Activated T-cell treated with anti-CD3 and anti-CD28 coated beads for 24 hours (primary cell): ENCODE results near the gene ASB14.

Experiments
- DNase-seq: peaks from one replicate; pipeline ENCODE4 v3.0.0-alpha.2; 2020; ENCODE audit warnings: low read depth

Gene ASB14

DNA sequence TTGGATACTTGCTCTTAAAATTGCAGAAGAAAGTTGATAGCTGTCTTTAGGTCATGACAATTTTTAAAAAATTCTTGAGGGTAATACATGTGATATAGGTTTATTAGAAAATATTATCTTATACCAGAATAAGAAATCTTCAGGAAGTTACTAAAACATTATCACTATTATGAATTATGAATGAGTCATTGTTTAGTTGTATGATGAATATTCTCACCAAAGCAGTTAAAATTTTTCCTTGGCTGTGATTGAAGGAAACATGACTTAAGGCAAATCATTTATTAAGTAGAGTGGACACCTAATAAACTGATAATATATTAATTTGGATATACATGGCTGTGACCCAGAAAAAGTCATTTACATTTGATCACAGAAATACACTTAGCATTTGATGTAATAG, 34.8 kb downstream of the ASB14 start:
- DNase-seq: no peak

DNA sequence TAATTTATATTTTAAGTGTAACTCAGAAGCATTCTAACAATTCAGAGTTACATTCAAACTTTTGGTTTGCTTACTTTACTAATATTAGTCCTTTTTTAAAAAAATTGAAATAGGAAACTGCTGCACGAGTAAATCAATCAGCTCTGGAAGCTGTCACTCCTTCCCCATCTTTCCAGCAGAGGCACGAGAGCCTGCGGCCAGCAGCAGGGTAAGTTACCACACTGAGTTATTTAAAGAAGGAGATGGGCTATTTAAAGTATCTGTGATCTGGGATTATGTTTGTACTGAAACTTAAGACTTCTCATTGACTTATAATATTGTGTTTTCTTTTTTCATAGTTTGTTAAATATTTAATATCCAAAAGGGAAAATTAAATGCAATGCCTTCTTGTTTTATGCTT, 35.6 kb downstream of the ASB14 start:
- DNase-seq: no peak

DNA sequence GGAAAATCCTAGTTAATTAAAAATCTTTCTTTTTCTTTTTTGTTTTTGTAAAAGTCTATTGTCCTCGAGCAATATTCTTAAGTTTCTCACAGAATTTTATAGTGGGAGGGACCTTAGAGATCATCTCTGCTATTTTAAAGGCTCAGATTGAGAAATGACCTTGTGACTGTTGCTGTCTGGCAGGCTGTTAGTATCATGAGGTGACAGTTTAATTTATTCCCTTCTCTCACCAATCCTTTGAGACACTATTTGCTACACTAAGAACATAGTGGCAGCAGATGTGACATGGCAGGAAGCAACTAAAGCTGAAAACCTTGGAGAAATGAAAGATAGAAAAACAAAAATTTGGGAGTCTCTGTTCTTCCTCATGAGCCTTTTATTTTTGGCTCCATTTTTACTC, 40.1 kb downstream of the ASB14 start:
- DNase-seq: no peak

DNA sequence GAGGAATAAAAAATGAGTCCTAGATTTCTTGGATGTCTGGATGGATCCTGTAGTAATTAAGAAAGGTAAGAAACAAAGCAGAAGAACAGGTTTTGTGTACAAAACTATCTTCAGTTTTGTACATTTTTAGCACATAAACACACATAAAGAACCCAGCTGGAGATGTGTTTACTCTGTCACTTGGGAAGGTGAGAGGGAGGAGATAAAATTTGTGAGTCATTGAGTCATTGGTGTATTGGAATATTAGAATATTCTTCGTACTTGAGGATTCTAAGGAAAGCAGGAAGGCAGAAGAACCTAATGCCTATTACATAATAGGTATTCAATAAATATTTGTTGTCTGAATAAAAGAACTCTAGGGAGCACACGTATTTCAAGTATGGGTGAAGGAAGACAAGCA, 47.5 kb downstream of the ASB14 start:
- DNase-seq: no peak

DNA sequence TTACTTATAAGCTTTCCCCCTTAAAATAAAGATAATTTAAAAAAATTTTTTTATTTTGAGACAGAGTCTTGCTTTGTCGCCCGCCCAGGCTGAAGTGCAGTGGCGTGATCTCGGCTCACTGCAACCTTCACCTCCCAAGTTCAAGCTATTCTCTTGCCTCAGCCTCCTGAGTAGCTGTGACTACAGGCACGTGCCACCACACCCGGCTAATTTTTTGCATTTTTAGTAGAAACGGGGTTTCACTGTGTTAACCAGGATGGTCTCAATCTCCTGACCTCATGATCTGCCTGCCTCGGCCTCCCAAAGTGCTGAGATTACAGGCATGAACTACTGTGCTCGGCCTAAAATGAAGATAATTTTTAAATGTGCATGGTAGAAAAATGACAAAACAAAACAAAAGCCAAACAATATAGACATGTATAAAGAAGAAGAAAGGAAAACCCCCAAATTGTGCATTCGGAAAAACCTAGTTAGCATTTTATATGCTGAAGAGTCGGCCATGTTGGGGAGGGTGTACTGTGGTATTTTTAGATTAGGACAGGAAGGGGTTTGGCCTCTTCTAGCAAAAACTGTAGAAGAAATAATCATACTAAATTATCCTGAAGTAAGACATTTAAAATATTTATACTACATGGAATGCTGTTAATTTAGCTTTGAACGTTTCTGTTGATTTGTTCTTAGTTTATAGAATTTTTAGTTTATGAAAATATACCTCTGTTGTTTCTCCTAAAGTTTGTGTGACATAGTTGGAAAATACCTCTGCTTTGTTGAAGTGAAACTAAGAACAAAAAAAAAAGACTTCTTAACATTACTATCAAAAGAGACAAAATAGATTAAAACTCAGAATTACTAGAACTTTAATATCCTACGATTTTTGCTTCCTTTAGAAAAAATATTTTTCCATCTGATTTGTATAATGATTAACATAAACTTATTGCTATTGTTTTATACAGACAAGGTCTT, 57.6 kb downstream of the ASB14 start:
- DNase-seq: no peak

DNA sequence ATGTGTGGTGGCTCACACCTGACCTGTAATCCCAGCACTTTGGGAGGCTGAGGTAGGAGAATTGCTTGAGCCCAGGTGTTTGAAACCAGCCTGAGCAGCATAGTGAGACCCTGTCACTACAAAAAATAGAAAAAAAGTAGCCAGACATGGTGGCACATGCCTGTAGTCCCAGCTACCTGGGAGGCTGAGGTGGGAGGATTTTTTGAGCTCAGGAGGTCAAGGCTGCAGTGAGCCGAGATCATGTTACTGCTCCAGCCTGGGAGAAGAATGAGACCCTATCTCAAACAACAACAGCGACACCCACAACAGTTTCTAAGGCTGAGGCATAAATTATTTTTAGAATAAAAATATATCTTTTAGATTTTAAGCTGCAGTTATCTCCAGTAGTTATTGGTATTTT, 58.7 kb downstream of the ASB14 start:
- no peak for DNase-seq

DNA sequence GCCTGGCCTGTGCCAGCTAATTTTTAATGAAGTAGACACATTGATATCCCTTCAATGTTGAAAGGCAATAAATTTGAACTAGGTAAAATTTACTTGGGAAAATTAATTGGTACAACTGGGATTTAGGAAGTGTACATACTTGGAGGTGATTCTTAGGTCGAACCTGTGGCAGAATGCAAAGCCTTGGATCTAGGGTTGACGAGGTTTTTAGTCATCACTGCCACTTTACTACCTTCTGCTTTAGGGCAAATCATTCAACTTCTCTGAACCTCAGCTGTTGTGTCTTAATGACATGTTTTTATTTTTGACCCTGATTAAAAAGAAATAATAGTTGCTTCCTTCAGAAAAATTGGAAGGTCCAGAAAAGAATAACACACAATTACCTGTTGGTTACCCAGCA, 62.5 kb downstream of the ASB14 start:
- DNase-seq: no peak

DNA sequence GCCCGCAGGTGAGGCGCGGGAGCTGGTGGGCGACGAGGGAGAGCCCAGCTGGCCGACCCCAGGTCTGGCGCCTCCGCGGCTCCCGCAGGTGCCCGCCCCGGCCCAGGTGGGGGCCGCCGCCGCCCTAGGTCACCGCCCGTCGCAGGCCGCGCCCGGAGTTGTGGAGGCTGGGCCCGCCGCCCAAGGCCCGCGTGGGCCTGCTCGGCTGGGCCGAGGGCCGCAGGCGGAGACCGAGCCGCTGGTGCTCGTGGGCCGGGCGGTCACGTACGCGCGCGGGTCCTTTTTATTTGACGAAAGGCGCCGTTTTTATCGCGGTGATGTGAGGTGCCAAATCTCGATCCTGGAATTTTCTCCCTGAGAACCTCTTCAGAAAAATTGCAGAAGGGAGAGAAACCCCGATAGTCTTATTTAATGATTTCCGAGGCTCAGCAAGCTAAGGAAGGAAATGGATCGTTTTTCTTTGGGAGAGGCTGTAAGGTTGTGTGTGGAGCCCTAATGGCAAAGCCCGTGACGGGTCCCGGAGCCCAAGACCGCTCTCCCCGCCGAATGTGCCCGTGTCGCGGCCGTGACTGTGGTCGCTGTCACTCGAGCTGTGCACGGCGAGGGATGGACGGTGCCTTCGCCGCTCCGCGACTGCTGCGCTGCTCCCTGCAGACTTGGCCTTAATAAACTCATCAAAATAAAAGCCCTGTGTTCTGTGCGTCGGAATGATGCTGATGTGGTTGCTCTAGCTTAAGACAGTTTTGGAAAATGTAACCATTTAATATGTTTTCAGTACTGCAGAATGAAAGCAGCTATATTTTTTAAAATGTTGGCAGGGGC, 64.3 kb downstream of the ASB14 start:
- peak; percentile 30 for DNase-seq

DNA sequence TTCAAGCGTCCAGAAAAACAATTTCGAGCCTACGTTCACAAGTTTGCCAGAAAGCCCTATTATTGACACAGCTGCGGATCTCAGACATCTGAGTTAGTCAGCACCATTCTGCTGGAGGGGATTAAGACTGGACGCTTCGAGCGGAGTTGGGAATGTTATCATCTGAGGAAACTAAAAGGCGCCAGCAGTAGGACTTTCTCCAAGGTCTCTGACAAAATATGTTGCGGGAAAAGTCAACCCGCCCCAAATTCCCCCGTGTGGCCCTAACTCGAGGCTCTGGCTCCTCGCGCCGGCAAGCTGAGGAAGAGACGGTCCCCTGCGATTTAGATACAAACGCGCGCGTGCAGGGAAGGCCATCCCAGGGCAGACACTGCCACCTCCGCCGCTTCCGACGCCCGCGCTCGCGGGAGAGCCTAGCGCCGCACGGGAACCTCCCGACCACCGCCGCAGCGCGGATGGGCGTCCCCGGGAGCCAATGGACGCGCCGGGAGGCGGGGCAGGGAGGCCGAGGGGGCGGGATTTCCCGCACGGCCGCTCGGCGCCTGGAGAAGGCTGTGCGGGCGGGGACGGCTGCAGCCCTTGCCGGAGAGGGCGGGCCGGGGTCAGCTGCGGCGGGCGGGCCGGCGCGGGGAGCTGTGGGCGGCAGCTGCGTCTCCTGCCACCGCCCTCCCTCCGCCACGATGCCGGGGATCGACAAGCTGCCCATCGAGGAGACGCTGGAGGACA, 65.1 kb downstream of the ASB14 start, which contains the start of gene APPL1:
Gene APPL1 (plus strand): TSS at position 526 of the 726 bp plus-strand sequence. CDS start 155 bp downstream, at position 681.
- peak; percentile 88 for DNase-seq

DNA sequence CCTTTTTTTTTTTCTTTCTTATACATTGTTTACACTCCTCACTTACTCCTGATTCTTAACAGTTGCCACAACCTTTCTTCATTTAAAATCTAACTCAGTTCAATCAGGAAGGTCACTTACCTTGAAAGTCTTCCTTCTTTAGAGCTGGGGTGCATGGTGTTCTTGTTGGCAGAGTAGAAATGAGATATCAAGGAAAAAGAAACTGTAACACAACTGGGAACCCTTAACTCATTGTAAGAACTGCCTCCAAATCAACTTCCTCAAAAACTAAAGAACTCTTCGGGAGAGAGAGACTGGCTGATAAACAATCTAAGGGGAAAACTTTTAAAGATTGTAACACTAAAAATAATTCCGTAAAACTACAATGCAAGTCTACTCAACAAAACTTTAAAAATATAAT, 66.3 kb downstream of the ASB14 start:
- DNase-seq: no peak

DNA sequence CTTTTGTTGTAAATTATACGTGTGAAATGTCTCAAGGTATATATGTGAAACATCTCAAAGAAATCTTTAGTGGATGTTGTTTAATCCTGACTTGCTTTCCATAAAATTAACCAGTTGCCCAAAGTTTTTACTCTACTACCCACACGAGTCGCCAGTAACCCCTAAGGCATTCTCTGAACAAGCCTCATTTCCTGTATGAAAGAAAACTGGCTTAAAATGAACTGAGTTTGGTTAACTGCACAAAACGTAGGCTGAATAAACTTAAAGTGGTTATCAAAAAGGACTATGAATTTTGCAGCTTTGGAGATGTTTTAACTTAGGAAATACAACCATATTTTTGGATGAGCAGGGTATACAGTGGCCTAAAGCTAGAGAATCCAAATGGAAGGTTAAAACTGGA, 67.6 kb downstream of the ASB14 start:
- no peak for DNase-seq

DNA sequence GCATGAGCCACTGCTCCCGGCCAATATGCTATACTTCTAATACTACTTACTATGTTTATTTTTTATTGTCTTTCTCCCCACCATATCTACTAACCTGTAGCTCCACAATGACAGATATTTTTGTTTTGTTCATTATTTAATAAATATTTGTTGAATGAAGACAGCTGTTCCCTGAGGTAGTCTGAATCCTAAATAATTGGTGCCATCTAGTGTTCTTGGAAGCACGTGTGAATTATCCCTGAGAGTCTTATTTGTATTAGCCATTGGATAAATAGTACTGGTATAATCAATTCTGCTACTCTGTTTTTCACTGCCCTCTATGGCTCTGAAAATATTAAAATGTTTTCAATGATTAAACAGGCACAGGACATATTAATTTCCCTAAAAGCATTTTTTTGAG, 70.6 kb downstream of the ASB14 start:
- no peak for DNase-seq
